Right lobe of liver (tissue), 6 donors: ENCODE data around the gene CYP46A1. TPM values are rescaled to one million over a fixed set of nuclear protein-coding genes. Genes with fewer than 3 reads are reported as not detected.

Experiments used
- ATAC-seq, 4 donors: fragments of 200-7000 bp; cut with Tn5 transposase; one replicate each; pipeline ENCODE4 v1.9.1; 2020; ENCODE audit warnings: mild to moderate bottlenecking in 4 of 4, moderate library complexity in 4 of 4
- DNase-seq, 3 donors: peaks; one replicate each; pipeline ENCODE4 v3.0.0-alpha.2; 2020
- H3K27ac ChIP-seq, 3 donors: fragments of 200-600 bp; one replicate each; pipeline ENCODE4 v1.8.0; 2022
- H3K27me3 ChIP-seq, 2 donors: fragments of 200-600 bp; one replicate each; pipeline ENCODE4 v1.8.0; 2022
- H3K36me3 ChIP-seq, 4 donors: fragments of 200-600 bp; sonication (generic) in 1 of 4; one replicate each; pipeline versions ENCODE4 v1.5.1 to v1.8.0; 2017 to 2022; ENCODE audit warnings: control low read depth in 1 of 4
- H3K4me1 ChIP-seq, 4 donors: fragments of 200-600 bp; sonication (generic) in 1 of 4; one replicate each; pipeline versions ENCODE4 v1.5.1 to v1.8.0; 2017 to 2022; ENCODE audit warnings: control low read depth in 1 of 4
- H3K4me3 ChIP-seq, 3 donors: fragments of 200-600 bp; one replicate each; pipeline ENCODE4 v1.8.0; 2022
- H3K9me3 ChIP-seq, 4 donors: fragments of 200-600 bp; sonication (generic) in 1 of 4; one replicate each; pipeline versions ENCODE4 v1.5.1 to v1.8.0; 2017 to 2022; ENCODE audit warnings: control low read depth in 1 of 4
- CTCF ChIP-seq, 4 donors: fragments of 200-600 bp in 3 of 4; fragments of 450-650 bp in 1 of 4; IDR thresholded peaks; one replicate each; pipeline versions ENCODE4 v1.5.1 to v1.8.0; 2016 to 2022; ENCODE audit warnings: antibody characterized with exemption in 4 of 4, mild to moderate bottlenecking in 2 of 4
- POLR2A ChIP-seq: fragments of 450-650 bp; IDR thresholded peaks from one replicate; pipeline ENCODE4 v1.6.1; 2017; ENCODE audit warnings: antibody characterized with exemption, mild to moderate bottlenecking
- WGBS: methylation state at CpG from one replicate; pipeline ENCODE4 v1.1.6; 2018; ENCODE audit warnings: low coverage, low lambda C conversion rate; ENCODE audit not compliant: insufficient coverage; ENCODE audit errors: missing lambda C conversion rate; 5-methylcytosine and 5-hydroxymethylcytosine counted together
- intact Hi-C, 2 donors: fragments of 100-400 bp; cut with DNase I; formaldehyde crosslinking; loops; one replicate each; pipeline versions ENCODE4 v1.11.2 to v1.14.1; 2022
- total RNA-seq, 6 experiments: library from RNA; depleted of rRNA in 2 of 6; stranded (reverse); fragments of >200 nt in 2 of 6; fragmentation: NEBNext Ultra II Directional in 3 of 6; extraction: Animal tissue kit (Norgen Biotek cat#: 25700) in 3 of 6; gene quantifications; one replicate each; pipeline versions ENCODE4 v1.1.0 to v1.2.4, GENCODE V29; 2016 to 2023
- donor health status: DM: no; HTN: yes; CAD: no.
- donor health status: DM: no; HTN: no; CAD: no.
- donor health status: DM: no; HTN: no; CAD: no.
- donor health status: DM: no; HTN: yes; CAD: no.
- donor health status: DM: no; HTN: yes; CAD: no.

Gene CYP46A1
- total RNA-seq, 6 experiments from 2014 or later, result 0.06 to 1.6 (median 0.42) TPM; not detected in 1

- Histone ChIP-seq H3K4me3 (no peak overlapping the region), H3K4me1 (peaks cover 0 to 10% (median 2%) of the 10 kb centered on the region in 4 donors), H3K27me3 (no peaks in the 10 kb centered on the region), H3K9me3 (no peaks in the 10 kb centered on the region), H3K27ac (no peak overlapping the region), H3K36me3 (no peaks in the 10 kb centered on the region)
- no peak for DNase-seq
- WGBS, result 50% methylated on average over 1 of the region's 1 CpG
- intact Hi-C loops, result no loop called here
- TF ChIP-seq POLR2A, result no peak
- no peak for TF ChIP-seq CTCF (IDR thresholded peaks at IDR 0.05)
- no peak for ATAC-seq
These were observed 1.5 kb downstream of the CYP46A1 start for GRCh38 chr14:99685596-99685995.

- WGBS, result 69% methylated on average over 8 of the region's 8 CpGs
These were observed 2.6 kb downstream of the CYP46A1 start for GRCh38 chr14:99686557-99687283.

GRCh38 chr14:99687284-99688209, 3.4 kb downstream of the CYP46A1 start:
- no peak overlapping the region for H3K27ac ChIP-seq
- H3K4me3 ChIP-seq, result no peak overlapping the region
- ATAC-seq, result no peak
- DNase-seq, result peak in 1 of 3 donors; percentile 34
- peaks cover 0 to 10% (median 2%) of the 10 kb centered on the region in 4 donors for H3K4me1 ChIP-seq
- H3K27me3 ChIP-seq, result no peaks in the 10 kb centered on the region
- H3K9me3 ChIP-seq, result no peaks in the 10 kb centered on the region
- WGBS, result 55% methylated on average over 5 of the region's 12 CpGs
- H3K36me3 ChIP-seq, result no peaks in the 10 kb centered on the region
- intact Hi-C loops, result no loop called here
- TF ChIP-seq CTCF (IDR thresholded peaks at IDR 0.05), result peak; percentile 15 to 58 (median 56)
- no peak for TF ChIP-seq POLR2A

More at GRCh38 chr14:99686557-99687283, 2.6 kb downstream of the CYP46A1 start:
- ATAC-seq, result no peak
- TF ChIP-seq POLR2A, result no peak
- no peak for TF ChIP-seq CTCF (IDR thresholded peaks at IDR 0.05)
- Histone ChIP-seq H3K27ac (no peak overlapping the region), H3K4me1 (peaks cover 0 to 10% (median 2%) of the 10 kb centered on the region in 4 donors), H3K27me3 (no peaks in the 10 kb centered on the region), H3K9me3 (no peaks in the 10 kb centered on the region), H3K4me3 (no peak overlapping the region), H3K36me3 (no peaks in the 10 kb centered on the region)
- intact Hi-C loops, result no loop called here
- DNase-seq, result peak in 1 of 3 donors; percentile 25

DNA sequence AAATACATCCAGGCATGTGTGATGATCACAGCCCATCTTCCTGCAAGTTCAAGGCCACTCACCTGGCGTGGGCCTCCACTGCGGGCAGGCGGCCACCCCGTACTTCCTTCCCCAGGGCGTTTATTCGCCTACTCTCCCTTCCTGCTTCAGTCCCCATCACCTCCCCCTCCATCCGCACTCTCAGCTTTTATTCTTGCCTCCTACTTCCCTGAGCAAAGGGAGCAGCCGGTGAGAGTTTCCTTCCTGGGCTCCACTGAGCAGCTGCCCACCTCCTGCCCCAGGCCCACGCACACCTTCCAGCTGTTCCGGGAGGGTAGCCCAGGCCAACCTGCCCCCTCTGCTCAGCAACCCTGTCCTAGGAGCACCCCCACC, 4.1 kb downstream of the CYP46A1 start:
- Histone ChIP-seq H3K4me1 (peaks cover 0 to 6% (median under 1%) of the 10 kb centered on the region in 4 donors), H3K27ac (no peak overlapping the region), H3K4me3 (no peak overlapping the region), H3K9me3 (no peaks in the 10 kb centered on the region), H3K36me3 (no peaks in the 10 kb centered on the region), H3K27me3 (no peaks in the 10 kb centered on the region)
- 56% methylated on average over 7 of the region's 10 CpGs for WGBS
- TF ChIP-seq CTCF (IDR thresholded peaks at IDR 0.05) (no peak), POLR2A (no peak)
- DNase-seq, result peak in 1 of 3 donors; percentile 28
- intact Hi-C loops, result no loop called here
- ATAC-seq, result no peak
